CD4-positive, alpha-beta T cell treated with Interleukin-12 subunit alpha and Interleukin-12 subunit beta, for 1 hour (primary cell): ENCODE results near the gene RAB3IL1.
A peak's percentile ranks its signal among the peaks of the same experiment; 100 is the strongest.
"Not testable (repeated sequence)": the region's sequence is repeated elsewhere in the genome, so short reads cannot be mapped to it uniquely, and the experiment has no call there.

Experiments
- DNase-seq: peaks from one replicate; pipeline ENCODE4 v3.0.0-alpha.2; 2020

RAB3IL1 gene, protein sequence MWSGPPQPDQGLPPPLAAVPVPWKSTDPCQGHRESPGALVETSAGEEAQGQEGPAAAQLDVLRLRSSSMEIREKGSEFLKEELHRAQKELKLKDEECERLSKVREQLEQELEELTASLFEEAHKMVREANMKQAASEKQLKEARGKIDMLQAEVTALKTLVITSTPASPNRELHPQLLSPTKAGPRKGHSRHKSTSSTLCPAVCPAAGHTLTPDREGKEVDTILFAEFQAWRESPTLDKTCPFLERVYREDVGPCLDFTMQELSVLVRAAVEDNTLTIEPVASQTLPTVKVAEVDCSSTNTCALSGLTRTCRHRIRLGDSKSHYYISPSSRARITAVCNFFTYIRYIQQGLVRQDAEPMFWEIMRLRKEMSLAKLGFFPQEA

DNA sequence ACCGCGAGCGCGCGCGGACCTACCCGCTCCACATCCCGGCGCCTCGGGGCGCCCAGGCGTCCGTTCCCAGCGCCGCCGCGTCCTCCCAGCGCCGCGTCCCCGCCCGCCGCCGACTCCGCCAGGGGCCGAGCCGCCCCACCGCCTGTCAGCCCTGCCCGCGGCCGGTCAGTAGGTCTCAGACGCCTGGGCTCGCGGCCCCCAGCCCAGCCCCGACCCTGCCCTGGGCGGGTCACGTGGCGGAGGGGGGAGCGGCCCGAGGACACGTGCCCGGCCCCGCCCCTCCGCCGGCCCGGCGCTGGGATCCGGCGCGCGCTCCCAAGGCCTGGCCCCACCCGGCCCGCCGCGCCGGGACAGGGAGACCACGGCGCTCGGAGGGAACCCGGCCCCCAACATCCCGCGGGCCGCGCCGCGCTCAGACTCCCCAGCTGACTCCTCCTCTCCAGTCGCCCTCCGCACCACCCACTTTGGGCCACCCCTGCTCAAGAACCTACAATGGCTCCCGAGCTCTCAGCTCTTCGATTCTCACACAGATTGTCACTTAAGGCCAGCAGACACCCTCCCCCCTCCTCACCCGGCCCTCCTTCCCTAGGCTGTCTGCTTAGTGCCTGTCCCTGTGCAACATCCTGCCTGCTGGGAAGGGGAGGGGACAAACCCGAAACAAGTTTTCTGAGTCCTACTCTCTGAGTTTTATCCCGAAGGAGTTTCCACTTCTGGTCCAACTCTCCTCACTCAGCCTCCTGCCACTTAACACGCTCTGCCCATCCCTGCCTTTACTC, at the start of gene RAB3IL1:
Gene RAB3IL1 (minus strand): TSS at position 233 of the 776 bp plus-strand sequence. CDS start 199 bp downstream, at position 34.
- DNase-seq, result no peak

DNA sequence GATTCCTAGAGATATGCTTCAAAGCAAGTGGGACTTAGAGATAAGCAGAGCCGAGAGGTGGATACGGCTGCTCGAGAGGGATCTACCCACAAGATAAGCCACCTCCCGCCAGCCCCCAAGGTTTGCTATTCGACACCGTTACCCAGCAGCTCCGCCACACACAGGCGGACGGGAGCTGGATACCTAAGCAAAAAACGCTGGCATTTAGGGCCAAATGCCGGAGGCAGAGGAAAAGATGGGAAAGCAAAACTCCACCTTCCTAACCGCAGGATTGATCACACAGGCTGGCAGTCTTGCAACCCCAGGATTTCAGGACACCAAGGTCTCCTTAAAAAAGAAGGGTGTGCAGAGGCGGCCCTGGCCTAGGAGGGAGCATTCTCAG, 49.4 kb upstream of the RAB3IL1 start:
- peak; percentile 56 for DNase-seq

DNA sequence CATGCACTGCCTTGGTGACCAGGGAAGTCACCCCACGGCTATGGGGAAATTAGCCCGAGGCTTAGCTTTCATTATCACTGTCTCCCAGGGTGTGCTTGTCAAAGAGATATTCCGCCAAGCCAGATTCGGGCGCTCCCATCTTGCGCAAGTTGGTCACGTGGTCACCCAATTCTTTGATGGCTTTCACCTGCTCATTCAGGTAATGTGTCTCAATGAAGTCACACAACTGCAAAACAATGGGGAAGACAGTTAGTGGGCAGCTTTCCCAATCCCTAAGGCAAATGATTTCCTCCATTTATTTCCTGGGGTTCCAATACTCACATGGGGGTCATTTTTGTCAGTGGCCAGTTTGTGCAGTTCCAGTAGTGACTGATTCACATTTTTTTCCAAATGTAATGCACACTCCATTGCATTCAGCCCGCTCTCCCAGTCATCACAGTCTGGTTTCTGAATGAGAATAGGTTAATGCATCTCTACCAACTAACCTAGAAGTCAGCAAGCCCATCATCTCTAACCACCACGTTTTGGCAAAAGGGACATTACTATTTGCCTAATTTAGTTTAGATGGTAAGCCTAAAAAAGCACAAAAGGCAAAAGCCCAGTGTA, 47.4 kb upstream of the RAB3IL1 start:
- DNase-seq, result peak; percentile 14

DNA sequence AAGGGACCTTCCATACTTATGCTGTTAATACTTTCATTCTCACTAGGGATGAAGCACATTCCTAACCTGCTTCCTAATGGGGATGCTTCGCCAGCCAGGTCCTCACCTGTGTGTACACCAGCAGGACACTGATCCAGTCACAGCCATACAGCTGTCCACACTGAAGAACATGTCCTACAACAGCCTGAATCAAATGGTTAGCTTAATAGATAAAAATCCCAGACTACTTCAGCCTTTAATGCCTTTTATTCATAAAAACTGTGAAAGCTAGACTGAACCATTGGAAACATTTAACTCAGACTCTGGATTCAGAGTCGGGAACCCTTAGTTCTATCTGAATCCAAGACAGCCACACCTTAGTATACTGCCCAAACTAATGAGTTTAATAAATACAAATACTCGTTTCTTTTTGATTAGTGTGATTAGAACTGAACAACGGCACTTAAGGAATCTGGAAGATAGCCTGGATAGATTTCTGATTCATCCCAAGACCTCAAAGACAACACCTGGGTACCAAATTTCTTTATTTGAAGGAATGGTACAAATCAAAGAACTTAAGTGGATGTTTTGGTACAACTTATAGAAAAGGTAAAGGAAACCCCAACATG, 46.8 kb upstream of the RAB3IL1 start:
- peak; percentile 37 for DNase-seq

DNA sequence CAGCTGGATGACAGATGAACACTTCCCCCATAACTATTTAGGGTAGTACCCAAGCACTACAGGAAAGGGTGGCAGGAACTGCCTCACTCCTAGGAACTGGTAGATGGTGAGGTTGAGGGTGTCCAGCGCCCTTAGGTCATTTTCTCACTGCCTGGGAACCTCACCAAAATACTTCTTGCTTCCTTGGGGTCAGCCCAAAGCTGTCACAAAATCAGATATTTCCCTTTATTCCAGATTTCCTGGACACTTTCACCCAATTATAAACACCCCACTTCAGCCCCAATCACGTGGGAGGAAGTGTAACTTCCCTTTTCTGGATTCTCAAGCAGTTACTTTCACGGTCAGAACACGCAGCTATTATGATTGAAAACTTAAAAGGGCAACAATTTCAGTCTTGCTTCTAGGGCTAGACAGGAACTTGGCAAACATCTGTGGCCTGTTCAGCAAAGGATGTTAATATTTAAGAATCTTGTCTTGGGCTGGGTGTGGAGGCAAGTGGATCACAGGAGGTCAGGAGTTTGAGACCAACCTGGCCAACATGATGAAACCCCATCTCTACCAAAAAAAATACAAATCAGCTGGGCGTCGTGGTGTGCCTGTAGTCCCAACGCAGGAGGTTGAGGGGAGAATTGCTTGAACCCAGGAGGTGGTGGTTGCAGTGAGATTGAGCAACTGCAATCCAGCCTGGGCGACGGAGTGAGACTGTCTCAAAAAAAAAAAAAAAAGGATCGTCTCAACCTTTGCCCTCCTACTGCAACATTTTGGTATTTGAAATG, 46.1 kb upstream of the RAB3IL1 start:
- peak; percentile 50 for DNase-seq

DNA sequence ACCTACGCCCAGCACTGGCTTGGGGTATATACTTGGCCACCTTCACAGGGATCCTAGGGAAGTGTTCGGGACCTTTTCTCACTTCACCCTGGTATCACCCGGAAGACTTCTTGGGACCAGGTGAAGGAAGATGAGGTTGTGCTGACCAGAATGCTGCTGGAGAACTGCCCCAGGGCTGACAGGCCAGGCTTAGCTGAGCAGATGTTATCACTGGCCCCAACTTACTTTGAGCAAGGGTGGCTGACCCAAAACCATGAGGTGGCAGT, 45.6 kb upstream of the RAB3IL1 start:
- no peak for DNase-seq

DNA sequence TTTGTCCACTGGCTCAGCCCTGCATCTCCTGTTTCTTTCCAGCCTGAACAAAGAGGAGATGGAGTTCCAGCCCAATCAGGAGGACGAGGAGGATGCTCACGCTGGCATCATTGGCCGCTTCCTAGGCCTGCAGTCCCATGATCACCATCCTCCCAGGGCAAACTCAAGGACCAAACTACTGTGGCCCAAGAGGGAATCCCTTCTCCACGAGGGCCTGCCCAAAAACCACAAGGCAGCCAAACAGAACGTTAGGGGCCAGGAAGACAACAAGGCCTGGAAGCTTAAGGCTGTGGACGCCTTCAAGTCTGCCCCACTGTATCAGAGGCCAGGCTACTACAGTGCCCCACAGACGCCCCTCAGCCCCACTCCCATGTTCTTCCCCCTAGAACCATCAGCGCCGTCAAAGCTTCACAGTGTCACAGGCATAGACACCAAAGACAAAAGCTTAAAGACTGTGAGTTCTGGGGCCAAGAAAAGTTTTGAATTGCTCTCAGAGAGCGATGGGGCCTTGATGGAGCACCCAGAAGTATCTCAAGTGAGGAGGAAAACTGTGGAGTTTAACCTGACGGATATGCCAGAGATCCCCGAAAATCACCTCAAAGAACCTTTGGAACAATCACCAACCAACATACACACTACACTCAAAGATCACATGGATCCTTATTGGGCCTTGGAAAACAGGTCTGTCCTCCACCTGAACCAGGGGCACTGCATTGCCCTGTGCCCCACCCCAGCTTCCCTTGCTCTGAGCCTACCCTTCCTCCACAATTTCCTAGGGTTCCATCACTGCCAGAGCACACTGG, 45.0 kb upstream of the RAB3IL1 start:
- peak; percentile 17 for DNase-seq

DNA sequence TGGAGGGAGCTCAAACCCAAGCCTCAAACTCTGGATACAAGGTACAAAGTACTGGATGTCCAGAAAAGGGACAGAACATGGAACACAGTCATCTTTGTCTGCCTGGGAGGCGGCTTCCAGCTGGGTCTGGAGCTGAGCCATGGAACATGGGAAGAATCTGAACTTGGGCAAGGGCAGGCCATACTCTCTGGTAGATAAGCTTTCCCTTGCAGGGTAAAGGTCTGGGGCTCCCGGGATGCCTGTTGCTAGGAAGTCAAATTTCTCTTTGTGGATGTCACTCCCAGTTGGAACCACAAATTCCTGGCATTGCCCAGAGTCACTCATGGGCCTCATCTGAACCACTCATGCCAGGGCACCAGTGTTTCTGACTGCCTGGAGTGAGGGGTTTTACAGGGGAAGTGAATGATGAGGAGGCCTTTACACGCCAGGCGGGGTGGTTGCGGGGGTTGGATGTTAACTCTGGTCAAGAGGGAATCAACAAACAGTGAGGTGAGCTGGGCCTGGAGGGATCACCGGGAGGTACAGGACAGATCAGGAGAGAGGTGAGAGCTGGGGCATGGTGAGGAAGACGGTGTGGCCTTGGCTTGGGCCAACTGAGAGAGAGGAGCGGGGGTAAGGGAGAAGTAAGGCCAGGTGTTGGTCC, 44.3 kb upstream of the RAB3IL1 start:
- DNase-seq, result no peak

DNA sequence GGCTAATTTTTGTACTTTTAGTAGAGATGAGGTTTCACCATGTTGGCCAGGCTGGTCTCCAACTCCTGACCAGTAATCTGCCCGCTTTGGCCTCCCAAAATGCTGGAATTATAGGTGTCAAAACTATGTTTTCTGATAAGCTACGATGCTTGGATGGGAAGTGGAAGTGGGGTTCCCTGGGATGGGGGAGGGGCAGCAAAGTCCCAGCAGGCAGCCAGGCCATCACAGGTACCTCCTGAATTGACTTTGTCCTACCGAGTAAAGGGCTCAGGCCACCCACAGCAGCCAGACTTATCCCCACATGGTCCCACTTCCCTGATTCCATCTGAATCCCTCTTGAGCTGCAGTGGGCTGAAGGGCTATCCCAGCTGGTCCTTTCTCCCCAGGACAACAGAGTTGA, 43.2 kb upstream of the RAB3IL1 start:
- DNase-seq, result no peak

DNA sequence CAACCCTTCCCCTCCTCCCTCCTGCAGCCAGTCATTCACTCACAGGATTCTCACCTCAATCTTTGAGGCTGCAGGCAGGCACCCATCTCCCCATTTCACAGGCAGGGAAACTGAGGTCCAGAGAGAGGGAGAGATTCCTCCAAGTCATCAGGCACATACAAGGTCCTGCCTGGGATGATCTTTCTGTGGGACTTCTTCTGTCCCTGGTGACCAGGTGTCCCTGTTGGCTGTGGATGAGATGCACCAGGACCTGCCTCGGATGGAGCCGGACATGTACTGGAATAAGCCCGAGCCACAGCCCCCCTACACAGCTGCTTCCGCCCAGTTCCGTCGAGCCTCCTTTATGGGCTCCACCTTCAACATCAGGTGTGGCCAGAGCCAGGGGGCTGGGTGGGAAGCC, 42.3 kb upstream of the RAB3IL1 start:
- DNase-seq, result no peak

DNA sequence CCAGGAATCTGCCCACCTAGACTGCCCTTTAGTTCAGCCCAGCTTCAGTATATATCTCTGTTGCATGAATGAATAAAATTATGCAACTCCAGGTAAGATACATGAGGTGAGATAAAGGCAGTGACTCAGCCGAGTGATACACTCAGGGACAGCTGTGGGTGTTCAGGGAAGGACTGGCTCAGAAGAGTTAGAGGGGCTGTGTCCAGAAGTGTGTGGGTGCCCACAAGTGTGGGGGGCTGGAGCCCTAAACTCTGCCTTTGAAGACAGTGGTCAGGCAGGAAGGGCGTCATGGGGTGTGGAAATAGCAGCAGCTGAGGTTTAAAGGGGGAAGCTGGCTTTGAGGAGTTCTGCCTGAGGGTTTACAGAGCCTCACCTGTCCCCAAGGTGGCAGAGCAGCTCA, 41.7 kb upstream of the RAB3IL1 start:
- DNase-seq, result no peak

DNA sequence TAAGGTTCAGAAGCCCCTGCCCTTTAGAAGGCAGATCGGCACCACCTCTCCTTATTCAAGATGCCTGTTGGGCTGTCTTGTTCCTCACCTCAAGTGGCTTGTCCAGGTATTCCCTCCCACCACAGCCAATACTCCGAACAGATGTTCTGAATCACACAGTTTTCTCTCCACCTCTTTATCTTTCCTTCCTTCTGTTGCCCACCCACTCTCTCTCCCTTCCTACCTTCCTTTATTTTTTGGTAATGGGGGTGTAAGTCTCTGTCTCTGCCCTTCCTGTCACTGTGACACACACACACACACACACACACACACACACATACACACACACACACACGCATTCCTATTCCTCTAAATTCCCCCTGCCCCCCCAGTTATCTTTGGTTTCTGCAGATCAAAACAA, 41.2 kb upstream of the RAB3IL1 start:
- DNase-seq, result no peak

DNA sequence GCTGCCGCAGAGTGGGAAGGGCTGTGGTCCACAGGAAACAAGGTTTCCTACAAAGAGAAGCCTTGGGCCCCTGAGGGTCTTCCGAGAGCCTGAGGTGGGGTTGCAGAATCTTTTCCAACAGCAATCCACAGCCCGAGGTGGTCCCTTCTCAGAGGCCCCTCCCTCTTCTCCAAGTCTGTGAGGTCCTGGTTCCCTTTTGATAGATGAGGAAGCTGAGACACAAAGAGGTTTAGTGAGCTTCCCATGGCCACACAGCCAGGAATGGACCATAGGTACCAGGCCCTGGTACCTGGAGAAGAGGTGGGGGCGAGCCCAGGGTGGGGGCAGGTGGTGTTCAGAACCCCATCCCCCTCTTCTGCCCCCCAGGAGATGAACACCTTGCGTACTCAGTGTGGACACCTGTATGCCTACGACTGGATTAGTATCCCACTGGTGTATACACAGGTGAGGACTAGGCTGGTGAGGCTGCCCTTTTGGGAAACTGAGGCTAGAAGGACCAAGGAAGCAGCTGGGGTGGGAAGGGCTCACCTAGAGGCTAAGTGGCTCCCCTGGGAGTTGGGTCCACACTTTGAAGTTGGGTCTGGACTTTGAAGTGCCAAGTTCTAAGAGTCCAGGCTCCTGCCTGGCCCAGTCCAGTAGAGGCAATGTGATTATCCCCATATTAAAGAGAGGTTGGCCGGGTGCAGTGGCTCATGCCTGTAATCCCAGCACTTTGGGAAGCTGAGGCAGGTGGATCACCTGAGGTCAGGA, 39.8 kb upstream of the RAB3IL1 start:
- DNase-seq, result no peak

DNA sequence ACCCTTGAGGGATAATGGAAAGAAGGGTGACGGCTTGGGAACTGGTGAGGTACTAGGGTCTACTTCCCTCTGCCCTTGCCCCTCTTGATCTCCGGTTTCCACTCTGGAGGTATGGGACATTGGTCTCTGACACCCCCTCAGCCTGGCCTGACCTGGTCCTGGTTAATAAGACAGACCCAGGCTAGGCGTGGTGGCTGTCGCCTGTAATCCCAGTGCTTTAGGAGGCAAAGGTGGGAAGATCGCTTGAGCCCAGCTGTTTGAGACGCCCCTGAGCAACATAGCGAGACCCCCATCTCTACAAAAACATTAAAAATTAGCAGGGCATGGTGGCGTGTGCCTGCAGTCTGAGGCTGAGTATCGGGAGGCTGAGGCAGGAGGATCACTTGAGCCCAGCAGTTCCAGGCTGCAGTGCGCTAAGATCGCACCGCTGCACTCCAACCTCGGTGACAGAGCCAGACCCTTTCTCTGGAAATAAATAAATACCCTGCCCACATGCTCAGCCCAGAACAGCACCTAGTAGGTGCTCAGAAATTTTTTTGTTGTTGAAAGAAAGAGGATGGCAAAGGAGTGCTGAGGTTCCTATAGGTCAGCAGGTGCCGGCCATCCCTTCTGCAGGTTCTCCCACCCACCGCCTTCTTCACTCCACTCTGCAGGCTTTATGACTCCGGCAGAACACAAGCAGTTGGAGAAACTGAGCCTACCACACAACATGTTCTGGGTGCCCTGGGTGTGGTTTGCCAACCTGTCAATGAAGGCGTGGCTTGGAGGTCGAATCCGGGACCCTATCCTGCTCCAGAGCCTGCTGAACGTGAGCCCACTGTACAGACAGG, 39.0 kb upstream of the RAB3IL1 start:
- DNase-seq, result no peak

DNA sequence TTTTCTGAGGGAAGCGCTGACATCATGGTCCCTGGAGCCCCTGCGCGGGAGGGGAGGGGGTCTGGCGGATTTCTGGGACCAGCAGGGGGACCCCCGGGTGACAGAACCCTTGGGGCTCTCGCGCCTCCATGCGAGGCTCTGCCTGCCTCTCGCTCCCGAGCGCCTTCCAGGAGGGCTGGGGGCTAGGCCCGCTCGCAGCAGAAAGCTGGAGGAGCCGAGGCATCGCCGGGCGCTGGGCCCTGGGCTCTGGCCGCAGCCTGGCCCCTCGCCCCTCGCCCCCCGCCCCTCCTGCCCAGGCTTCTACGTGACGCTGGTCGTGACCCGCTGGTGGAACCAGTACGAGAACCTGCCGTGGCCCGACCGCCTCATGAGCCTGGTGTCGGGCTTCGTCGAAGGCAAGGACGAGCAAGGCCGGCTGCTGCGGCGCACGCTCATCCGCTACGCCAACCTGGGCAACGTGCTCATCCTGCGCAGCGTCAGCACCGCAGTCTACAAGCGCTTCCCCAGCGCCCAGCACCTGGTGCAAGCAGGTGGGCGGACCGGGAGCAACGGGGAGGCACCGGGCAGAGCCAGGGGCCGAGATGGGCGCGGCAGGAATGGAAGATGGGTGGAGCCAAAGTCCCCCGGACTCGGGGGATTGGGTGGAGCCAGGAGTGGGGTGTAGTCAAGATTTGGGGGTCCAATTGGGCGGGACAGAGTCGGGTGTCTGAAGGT, 38.2 kb upstream of the RAB3IL1 start:
- peak; percentile 35 for DNase-seq

DNA sequence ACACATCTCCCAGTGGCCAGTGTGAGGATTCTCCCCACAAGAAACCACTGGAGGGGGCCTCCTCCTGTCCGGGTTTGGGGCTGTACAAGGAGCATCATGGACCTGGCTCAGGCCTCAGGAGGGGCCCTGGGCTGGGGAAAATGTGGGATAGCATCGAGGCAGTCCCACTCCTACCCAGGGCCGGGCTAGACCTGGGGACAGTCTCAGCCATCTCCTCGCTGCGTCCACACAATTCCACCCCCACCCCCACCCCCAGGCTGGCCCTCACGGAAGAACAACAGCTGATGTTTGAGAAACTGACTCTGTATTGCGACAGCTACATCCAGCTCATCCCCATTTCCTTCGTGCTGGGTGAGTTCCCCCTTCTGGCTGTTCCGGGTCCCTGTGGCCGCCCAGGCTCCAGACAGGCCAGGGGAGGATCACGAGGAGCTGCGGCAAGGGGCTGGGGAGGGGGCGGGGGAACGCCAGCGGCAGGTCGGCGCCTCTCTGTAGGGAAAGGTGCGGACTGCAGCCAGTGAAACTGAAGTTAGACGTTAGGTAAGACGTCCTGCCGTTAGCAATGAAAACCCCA, 37.6 kb upstream of the RAB3IL1 start:
- DNase-seq, result peak; percentile 17

DNA sequence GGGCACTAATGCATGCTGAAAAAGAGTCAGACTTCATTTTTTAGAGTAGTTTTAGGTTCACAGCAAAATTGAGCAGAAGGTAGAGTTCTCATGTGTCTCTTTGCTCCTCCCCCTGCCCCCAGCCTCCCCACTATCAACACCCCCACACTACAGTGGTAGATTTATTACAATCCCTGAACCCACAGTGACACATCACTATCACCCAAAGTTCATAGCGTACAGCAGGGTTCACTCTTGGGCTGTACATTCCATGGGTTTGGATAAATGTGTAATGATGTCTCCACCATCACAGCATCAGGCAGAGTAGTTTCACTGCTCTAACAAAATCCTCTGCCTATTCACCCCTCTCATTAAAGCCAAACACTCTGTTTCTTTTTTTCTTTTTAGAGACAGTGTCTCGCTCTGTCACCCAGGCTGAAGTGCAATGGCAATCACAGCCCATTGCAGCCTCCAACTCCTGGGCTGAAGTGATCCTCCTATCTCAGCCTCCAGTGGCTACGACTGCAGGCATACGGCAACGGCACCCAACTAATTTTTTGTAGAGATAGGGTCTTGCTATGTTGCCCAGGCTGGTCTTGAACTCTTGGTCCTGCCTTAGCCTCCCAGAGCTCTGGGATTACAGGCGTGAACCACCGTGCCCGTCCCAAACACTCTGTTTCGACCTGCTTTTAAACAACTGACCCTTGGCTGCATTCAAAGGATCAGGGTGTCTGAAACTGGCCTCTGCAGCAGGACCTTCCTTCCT, 36.9 kb upstream of the RAB3IL1 start:
- no peak for DNase-seq

DNA sequence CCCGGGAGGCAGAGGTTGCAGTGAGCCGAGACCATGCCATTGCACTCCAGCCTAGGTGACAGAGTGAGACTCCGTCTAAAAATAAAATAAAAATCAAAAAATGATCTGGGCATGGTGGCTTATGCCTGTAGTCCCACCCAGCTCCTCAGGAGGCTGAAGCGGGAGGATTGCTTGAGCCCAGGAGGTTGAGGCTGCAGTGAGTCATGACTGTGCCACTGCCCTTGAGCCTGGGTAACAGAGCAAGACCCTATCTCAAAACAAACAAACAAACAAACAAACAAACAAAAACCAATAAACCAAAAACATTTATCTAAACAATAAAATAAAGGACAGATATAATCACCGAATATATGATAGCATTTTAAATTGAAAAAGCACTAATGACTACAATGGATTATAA, 36.3 kb upstream of the RAB3IL1 start:
- not testable (repeated sequence) for DNase-seq
